Right lobe of liver (tissue), 6 donors: ENCODE measurements around the gene IQUB. TPM values are rescaled to one million over a fixed set of nuclear protein-coding genes. Genes with fewer than 3 reads are reported as not detected.
A peak's percentile ranks its signal among the peaks of the same experiment; 100 is the strongest.

Experiments
- ATAC-seq, 4 donors: fragments of 200-7000 bp; cut with Tn5 transposase; one replicate each; pipeline ENCODE4 v1.9.1; 2020; ENCODE audit warnings: mild to moderate bottlenecking in 4 of 4, moderate library complexity in 4 of 4
- DNase-seq, 3 donors: peaks; one replicate each; pipeline ENCODE4 v3.0.0-alpha.2; 2020
- H3K27ac ChIP-seq, 3 donors: fragments of 200-600 bp; one replicate each; pipeline ENCODE4 v1.8.0; 2022
- H3K27me3 ChIP-seq, 2 donors: fragments of 200-600 bp; one replicate each; pipeline ENCODE4 v1.8.0; 2022
- H3K36me3 ChIP-seq, 4 donors: fragments of 200-600 bp; sonication (generic) in 1 of 4; one replicate each; pipeline versions ENCODE4 v1.5.1 to v1.8.0; 2017 to 2022; ENCODE audit warnings: control low read depth in 1 of 4
- H3K4me1 ChIP-seq, 4 donors: fragments of 200-600 bp; sonication (generic) in 1 of 4; one replicate each; pipeline versions ENCODE4 v1.5.1 to v1.8.0; 2017 to 2022; ENCODE audit warnings: control low read depth in 1 of 4
- H3K4me3 ChIP-seq, 3 donors: fragments of 200-600 bp; one replicate each; pipeline ENCODE4 v1.8.0; 2022
- H3K9me3 ChIP-seq, 4 donors: fragments of 200-600 bp; sonication (generic) in 1 of 4; one replicate each; pipeline versions ENCODE4 v1.5.1 to v1.8.0; 2017 to 2022; ENCODE audit warnings: control low read depth in 1 of 4
- POLR2A ChIP-seq: fragments of 450-650 bp; IDR thresholded peaks from one replicate; pipeline ENCODE4 v1.6.1; 2017; ENCODE audit warnings: antibody characterized with exemption, mild to moderate bottlenecking
- WGBS: methylation state at CpG from one replicate; pipeline ENCODE4 v1.1.6; 2018; ENCODE audit warnings: low coverage, low lambda C conversion rate; ENCODE audit not compliant: insufficient coverage; ENCODE audit errors: missing lambda C conversion rate; 5-methylcytosine and 5-hydroxymethylcytosine counted together
- intact Hi-C, 2 donors: fragments of 100-400 bp; cut with DNase I; formaldehyde crosslinking; loops; one replicate each; pipeline versions ENCODE4 v1.11.2 to v1.14.1; 2022
- total RNA-seq, 6 experiments: library from RNA; depleted of rRNA in 2 of 6; stranded (reverse); fragments of >200 nt in 2 of 6; fragmentation: NEBNext Ultra II Directional in 3 of 6; extraction: Animal tissue kit (Norgen Biotek cat#: 25700) in 3 of 6; gene quantifications; one replicate each; pipeline versions ENCODE4 v1.1.0 to v1.2.4, GENCODE V29; 2016 to 2023
- TF ChIP-seq, protein P1 (sequence below), 4 donors: fragments of 200-600 bp in 3 of 4; fragments of 450-650 bp in 1 of 4; IDR thresholded peaks; one replicate each; pipeline versions ENCODE4 v1.5.1 to v1.8.0; 2016 to 2022; ENCODE audit warnings: antibody characterized with exemption in 4 of 4, mild to moderate bottlenecking in 2 of 4
- donor health status: DM: no; HTN: yes; CAD: no.
- donor health status: DM: no; HTN: no; CAD: no.
- donor health status: DM: no; HTN: no; CAD: no.
- donor health status: DM: no; HTN: yes; CAD: no.
- donor health status: DM: no; HTN: yes; CAD: no.

The IQUB gene
- total RNA-seq, 6 experiments from 2014 or later = 0.06 to 0.19 (median 0.10) TPM; not detected in 2

DNA sequence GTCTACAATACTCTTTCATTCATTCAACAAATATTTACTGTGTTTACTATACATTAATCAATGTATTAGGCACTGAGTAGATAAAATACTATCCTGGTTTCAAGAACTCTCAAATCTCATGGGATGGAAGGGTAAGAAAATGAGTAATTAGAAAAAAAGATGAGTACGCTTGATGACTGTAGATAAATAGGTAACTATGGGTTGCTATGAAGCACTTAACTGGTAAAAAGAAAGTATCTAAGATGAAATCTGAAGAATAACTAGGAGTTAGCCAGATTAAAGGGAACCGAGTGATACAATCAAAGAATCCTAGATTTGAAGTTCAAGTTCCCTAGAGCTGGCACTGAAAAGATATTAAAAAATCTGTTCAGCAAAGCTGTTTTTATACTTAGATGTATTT is 62.1 kb downstream of the IQUB start:
- ATAC-seq (no peak), DNase-seq (no peak)
- Histone ChIP-seq H3K4me1 (no peaks in the 10 kb centered on the region), H3K4me3 (no peak overlapping the region), H3K36me3 (no peaks in the 10 kb centered on the region), H3K27ac (no peak overlapping the region), H3K9me3 (no peaks in the 10 kb centered on the region), H3K27me3 (no peaks in the 10 kb centered on the region)
- TF ChIP-seq POLR2A = no peak
- TF ChIP-seq, protein P1, sequence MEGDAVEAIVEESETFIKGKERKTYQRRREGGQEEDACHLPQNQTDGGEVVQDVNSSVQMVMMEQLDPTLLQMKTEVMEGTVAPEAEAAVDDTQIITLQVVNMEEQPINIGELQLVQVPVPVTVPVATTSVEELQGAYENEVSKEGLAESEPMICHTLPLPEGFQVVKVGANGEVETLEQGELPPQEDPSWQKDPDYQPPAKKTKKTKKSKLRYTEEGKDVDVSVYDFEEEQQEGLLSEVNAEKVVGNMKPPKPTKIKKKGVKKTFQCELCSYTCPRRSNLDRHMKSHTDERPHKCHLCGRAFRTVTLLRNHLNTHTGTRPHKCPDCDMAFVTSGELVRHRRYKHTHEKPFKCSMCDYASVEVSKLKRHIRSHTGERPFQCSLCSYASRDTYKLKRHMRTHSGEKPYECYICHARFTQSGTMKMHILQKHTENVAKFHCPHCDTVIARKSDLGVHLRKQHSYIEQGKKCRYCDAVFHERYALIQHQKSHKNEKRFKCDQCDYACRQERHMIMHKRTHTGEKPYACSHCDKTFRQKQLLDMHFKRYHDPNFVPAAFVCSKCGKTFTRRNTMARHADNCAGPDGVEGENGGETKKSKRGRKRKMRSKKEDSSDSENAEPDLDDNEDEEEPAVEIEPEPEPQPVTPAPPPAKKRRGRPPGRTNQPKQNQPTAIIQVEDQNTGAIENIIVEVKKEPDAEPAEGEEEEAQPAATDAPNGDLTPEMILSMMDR (IDR thresholded peaks at IDR 0.05) = no peak
- intact Hi-C loops = no loop called here
- 67% methylated on average over 2 of the region's 2 CpGs for WGBS

DNA sequence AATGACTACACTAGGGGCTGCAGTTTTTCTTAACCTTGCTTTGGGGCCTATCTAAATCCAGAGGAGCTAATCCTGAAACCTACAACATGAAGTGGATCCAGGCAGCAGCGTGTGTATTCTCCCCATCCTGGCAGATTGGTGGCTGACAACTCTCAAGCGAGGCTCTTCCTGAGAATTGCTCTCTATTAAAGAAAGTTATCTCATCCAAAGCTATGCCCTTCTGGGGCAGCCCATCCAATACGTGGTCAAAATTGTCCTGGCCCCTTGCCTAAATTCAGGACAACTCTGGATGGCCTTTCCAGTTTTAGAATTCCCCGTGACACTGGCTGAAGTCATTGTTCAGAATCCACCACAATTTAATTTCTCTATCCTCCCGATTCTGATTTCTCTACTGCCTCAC is 66.1 kb downstream of the IQUB start:
- Histone ChIP-seq H3K27me3 (no peaks in the 10 kb centered on the region), H3K9me3 (no peaks in the 10 kb centered on the region), H3K4me3 (no peak overlapping the region), H3K27ac (no peak overlapping the region), H3K4me1 (no peaks in the 10 kb centered on the region), H3K36me3 (no peaks in the 10 kb centered on the region)
- intact Hi-C loops = no loop called here
- TF ChIP-seq, protein P1 (IDR thresholded peaks at IDR 0.05) = no peak
- no peak for TF ChIP-seq POLR2A
- no peak for ATAC-seq
- 55% methylated on average over 4 of the region's 5 CpGs for WGBS
- DNase-seq = no peak

DNA sequence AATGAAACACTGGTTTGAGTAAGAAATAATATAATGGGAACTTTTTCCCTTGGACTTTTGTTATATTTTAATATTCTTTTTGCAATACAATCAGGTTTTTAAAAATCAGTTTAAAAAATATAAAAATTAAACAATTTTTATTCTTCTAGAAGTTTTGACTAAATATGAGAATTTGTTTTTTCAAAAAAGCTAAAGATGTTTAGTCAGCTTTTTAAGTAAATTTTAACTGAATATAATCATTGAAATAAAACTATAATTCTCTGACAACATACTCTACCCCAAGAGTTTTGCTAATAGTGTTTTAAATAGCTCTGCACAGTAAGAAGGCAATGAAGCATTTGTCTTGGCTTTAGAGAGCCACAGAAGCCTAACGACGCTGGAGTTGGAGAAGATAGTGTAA is 70.5 kb downstream of the IQUB start:
- no peak for ATAC-seq
- WGBS = 88% methylated on average over 2 of the region's 2 CpGs
- Histone ChIP-seq H3K9me3 (no peaks in the 10 kb centered on the region), H3K27me3 (no peaks in the 10 kb centered on the region), H3K36me3 (no peaks in the 10 kb centered on the region), H3K4me3 (no peak overlapping the region), H3K27ac (no peak overlapping the region), H3K4me1 (no peaks in the 10 kb centered on the region)
- no peak for DNase-seq
- TF ChIP-seq, protein P1 (IDR thresholded peaks at IDR 0.05) = no peak
- TF ChIP-seq POLR2A = no peak
- intact Hi-C loops = no loop called here

DNA sequence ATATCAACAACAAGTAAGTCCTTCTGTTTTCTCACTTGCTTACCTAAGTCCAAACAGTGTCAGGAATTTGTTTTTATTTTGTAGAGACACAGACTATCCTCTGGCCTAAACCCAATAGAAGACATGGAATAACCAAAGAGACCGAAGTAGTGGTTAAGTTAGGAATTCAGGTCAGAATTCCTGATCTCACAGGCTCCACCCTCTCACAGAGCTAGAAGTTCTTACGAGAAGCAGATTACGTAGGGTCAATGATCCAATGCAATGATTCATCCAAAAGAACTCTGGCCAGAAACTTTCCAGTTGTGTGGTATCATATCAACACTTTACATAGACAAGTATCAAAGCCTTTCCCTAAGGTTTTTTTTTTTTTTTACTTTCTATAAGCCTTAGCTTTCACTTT is 73.8 kb downstream of the IQUB start:
- DNase-seq (no peak), ATAC-seq (peak in 2 of 4 donors; percentile 18 to 85)
- H3K9me3 ChIP-seq = no peaks in the 10 kb centered on the region
- H3K4me1 ChIP-seq = no peaks in the 10 kb centered on the region
- no peak for TF ChIP-seq POLR2A
- TF ChIP-seq, protein P1 (IDR thresholded peaks at IDR 0.05) = no peak
- no peak overlapping the region for H3K4me3 ChIP-seq
- 31% methylated on average over 3 of the region's 3 CpGs for WGBS
- H3K27me3 ChIP-seq = no peaks in the 10 kb centered on the region
- H3K27ac ChIP-seq = no peak overlapping the region
- H3K36me3 ChIP-seq = no peaks in the 10 kb centered on the region
- intact Hi-C loops = no loop called here

DNA sequence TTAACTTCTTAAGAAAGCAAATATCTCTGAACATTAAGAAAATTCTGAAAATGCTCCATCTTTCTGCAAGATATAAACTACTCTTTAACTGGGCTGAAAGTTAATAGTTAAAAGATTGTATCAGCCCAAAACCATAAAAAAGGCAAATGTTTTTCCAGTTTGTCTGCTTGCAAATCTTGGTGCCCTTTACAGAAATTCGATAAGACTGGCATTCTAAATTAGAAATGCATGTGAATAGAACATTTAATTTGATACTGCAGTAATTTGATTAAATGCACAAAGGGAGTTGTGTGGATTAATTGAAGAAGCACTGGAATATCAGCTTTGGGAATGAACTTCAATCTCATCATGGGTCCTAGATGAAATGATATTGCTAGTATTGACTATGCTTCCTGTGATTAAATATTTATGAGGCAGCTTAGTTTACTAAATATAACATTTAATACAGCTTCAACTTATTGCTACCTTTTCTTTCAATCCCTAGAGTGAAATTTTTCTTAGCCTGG is 78.4 kb downstream of the IQUB start:
- WGBS = 22% methylated on average over 1 of the region's 1 CpG
- H3K4me3 ChIP-seq = no peak overlapping the region
- no peak for TF ChIP-seq POLR2A
- TF ChIP-seq, protein P1 (IDR thresholded peaks at IDR 0.05) = no peak
- DNase-seq = no peak
- no peaks in the 10 kb centered on the region for H3K36me3 ChIP-seq
- intact Hi-C loops = no loop called here
- no peak for ATAC-seq
- no peaks in the 10 kb centered on the region for H3K4me1 ChIP-seq
- H3K27ac ChIP-seq = no peak overlapping the region
- H3K27me3 ChIP-seq = no peaks in the 10 kb centered on the region
- H3K9me3 ChIP-seq = no peaks in the 10 kb centered on the region
